Measurements from ENCODE around the gene ENOX2. TPM values are rescaled to one million over a fixed set of nuclear protein-coding genes. Genes with fewer than 3 reads are reported as not detected.

The ENOX2 gene
- total RNA-seq, 1 experiment from 2014 or later: 21.4 TPM

DNA sequence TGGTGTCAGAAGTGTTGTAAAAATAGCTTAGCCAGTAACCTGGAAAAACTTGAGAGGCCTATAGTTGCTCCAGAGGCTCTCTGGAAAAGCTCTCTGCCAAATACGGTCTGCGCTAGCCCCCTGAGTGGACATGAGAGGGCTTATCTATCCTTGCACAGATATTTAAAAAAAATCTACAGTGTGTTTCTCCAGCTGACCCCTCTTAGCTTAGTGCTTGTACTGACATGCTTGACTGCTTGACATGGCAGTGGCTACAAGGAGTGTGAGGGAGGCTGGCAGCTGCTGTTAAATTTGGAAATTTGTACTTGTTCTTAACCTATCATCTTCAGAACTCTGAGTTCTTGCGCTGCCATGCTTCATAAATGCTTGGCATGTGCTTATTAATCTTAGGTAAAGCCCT lies 272.0 kb downstream of the ENOX2 start:
- Histone ChIP-seq H3K4me1 (replicated peaks; ENCODE audit: insufficient read depth) (no peaks in the 10 kb centered on the region), H3K4me3 (no peak overlapping the region), H3K9me3 (ENCODE audit: insufficient read depth, low read depth) (no peaks in the 10 kb centered on the region), H3K4me2 (no peak overlapping the region), H3K36me3 (ENCODE audit: low read depth) (no peaks in the 10 kb centered on the region), H3K27me3 (ENCODE audit: insufficient read depth, low read depth) (no peaks in the 10 kb centered on the region), H3K9me2 (ENCODE audit: insufficient read depth) (no peaks in the 10 kb centered on the region), H2AFZ (no peak overlapping the region), H3F3A (ENCODE audit: insufficient read depth, low read depth) (no peaks in the 10 kb centered on the region), H3K27ac (no peak overlapping the region), H4K20me1 (ENCODE audit: insufficient read depth) (no peaks in the 10 kb centered on the region), H3K79me2 (ENCODE audit: low read depth) (no peaks in the 10 kb centered on the region)
- ChIA-PET CTCF (no interaction called here), POLR2A (ENCODE audit: unreplicated experiment) (no interaction called here)
- no TSS peak for BruUV-seq (replicated peaks)
- DNase-seq: no peak
- no peak for TF ChIP-seq EZH2 (IDR thresholded peaks at IDR 0.05; ENCODE audit: low read depth)
- TF ChIP-seq, protein P1, sequence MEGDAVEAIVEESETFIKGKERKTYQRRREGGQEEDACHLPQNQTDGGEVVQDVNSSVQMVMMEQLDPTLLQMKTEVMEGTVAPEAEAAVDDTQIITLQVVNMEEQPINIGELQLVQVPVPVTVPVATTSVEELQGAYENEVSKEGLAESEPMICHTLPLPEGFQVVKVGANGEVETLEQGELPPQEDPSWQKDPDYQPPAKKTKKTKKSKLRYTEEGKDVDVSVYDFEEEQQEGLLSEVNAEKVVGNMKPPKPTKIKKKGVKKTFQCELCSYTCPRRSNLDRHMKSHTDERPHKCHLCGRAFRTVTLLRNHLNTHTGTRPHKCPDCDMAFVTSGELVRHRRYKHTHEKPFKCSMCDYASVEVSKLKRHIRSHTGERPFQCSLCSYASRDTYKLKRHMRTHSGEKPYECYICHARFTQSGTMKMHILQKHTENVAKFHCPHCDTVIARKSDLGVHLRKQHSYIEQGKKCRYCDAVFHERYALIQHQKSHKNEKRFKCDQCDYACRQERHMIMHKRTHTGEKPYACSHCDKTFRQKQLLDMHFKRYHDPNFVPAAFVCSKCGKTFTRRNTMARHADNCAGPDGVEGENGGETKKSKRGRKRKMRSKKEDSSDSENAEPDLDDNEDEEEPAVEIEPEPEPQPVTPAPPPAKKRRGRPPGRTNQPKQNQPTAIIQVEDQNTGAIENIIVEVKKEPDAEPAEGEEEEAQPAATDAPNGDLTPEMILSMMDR (conservative IDR thresholded peaks at IDR 0.05): no peak
- intact Hi-C loops (cut with micrococcal nuclease; ENCODE audit: unreplicated experiment): no loop called here

DNA sequence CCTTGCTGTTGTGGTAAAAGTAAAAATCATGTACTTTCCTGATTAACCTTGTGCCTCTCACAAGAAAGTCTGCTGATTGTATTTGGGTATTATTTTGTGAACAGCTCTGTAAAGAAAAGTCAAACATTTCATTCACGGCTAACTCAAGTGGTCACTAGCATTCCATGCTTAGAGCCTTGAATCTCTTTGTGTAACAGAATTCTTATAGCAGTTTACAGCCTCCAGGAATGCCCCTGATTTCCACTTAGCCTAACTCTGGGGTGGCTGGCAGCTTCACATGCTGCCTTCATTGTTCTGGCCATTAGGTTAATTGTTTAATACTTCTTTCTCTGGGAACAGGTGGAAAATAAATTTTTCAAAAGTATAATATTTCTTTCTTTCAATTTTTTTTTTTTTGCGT lies 274.5 kb downstream of the ENOX2 start:
- Histone ChIP-seq H3K9me3 (ENCODE audit: insufficient read depth, low read depth) (no peaks in the 10 kb centered on the region), H3K4me1 (replicated peaks; ENCODE audit: insufficient read depth) (no peaks in the 10 kb centered on the region)

DNA sequence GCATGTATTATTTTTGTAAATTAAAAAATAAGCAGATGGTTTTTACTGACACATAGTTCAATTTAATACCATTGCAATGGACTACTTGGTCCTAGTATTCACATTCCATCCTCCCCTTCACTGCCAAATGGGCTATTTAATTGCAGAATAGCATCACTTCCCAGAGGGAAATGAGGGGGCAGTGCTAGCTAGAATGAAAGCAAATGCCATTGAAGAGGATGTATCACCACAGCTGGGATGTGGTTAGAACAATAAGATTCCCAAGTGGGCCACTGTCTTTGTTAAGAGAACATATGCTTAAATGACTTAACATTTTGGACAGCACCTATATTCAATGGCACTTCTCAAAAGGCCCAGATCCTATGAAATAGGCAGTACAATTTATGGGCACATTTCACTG lies 276.5 kb downstream of the ENOX2 start:
- TF ChIP-seq, protein P1 (conservative IDR thresholded peaks at IDR 0.05): no peak
- no peak for TF ChIP-seq EZH2 (IDR thresholded peaks at IDR 0.05; ENCODE audit: low read depth)
- no peak for DNase-seq
- Histone ChIP-seq H3K79me2 (ENCODE audit: low read depth) (no peaks in the 10 kb centered on the region), H3K27me3 (ENCODE audit: insufficient read depth, low read depth) (no peaks in the 10 kb centered on the region), H3F3A (ENCODE audit: insufficient read depth, low read depth) (no peaks in the 10 kb centered on the region), H3K4me3 (no peak overlapping the region), H2AFZ (no peak overlapping the region), H3K36me3 (ENCODE audit: low read depth) (no peaks in the 10 kb centered on the region), H3K4me1 (replicated peaks; ENCODE audit: insufficient read depth) (no peaks in the 10 kb centered on the region), H4K20me1 (ENCODE audit: insufficient read depth) (no peaks in the 10 kb centered on the region; the same call in 1 of the 2 replicates), H3K4me2 (no peak overlapping the region), H3K27ac (no peak overlapping the region), H3K9me2 (ENCODE audit: insufficient read depth) (no peaks in the 10 kb centered on the region), H3K9me3 (ENCODE audit: insufficient read depth, low read depth) (no peaks in the 10 kb centered on the region)
- intact Hi-C loops (cut with micrococcal nuclease; ENCODE audit: unreplicated experiment): no loop called here
- POLR2A ChIA-PET (ENCODE audit: unreplicated experiment): no interaction called here
- CTCF ChIA-PET: no interaction called here
- BruUV-seq (replicated peaks): no TSS peak

More for the DNA sequence above, 274.5 kb downstream of the ENOX2 start:
- TF ChIP-seq, protein P1 (conservative IDR thresholded peaks at IDR 0.05): no peak
- no peak for TF ChIP-seq EZH2 (IDR thresholded peaks at IDR 0.05; ENCODE audit: low read depth)
- ChIA-PET CTCF (no interaction called here), POLR2A (ENCODE audit: unreplicated experiment) (no interaction called here)
- H3K27me3 ChIP-seq (ENCODE audit: insufficient read depth, low read depth): no peaks in the 10 kb centered on the region
- H3K79me2 ChIP-seq (ENCODE audit: low read depth): no peaks in the 10 kb centered on the region
- no peaks in the 10 kb centered on the region for H3K9me2 ChIP-seq (ENCODE audit: insufficient read depth)
- no TSS peak for BruUV-seq (replicated peaks)
- no peak overlapping the region for H3K27ac ChIP-seq
- no peak overlapping the region for H3K4me3 ChIP-seq
- H3F3A ChIP-seq (ENCODE audit: insufficient read depth, low read depth): no peaks in the 10 kb centered on the region
- no peak for DNase-seq
- no peak overlapping the region for H3K4me2 ChIP-seq
- no peaks in the 10 kb centered on the region for H4K20me1 ChIP-seq (ENCODE audit: insufficient read depth)
- intact Hi-C loops (cut with micrococcal nuclease; ENCODE audit: unreplicated experiment): no loop called here
- no peak overlapping the region for H2AFZ ChIP-seq
- no peaks in the 10 kb centered on the region for H3K36me3 ChIP-seq (ENCODE audit: low read depth)

All from PC-9 (cell line).